ENCODE results near the gene TMEM114.

TMEM114 gene

DNA sequence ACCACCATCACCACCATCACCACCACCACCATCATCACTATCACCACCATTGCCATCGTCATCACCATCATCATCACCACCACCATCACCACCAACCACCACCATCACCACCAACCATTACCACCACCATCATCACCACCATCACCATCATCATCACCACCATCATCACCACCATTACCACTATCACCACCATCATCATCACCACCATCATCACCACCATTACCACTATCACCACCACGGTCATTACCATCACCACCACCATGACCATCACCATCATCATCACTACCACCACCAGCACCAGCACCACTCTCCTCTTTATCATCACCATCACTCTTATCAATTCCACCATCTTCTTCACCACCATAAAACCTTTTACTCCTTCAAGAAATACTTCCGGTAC is 1.1 kb upstream of the TMEM114 start:
- TF ChIP-seq, protein P1, sequence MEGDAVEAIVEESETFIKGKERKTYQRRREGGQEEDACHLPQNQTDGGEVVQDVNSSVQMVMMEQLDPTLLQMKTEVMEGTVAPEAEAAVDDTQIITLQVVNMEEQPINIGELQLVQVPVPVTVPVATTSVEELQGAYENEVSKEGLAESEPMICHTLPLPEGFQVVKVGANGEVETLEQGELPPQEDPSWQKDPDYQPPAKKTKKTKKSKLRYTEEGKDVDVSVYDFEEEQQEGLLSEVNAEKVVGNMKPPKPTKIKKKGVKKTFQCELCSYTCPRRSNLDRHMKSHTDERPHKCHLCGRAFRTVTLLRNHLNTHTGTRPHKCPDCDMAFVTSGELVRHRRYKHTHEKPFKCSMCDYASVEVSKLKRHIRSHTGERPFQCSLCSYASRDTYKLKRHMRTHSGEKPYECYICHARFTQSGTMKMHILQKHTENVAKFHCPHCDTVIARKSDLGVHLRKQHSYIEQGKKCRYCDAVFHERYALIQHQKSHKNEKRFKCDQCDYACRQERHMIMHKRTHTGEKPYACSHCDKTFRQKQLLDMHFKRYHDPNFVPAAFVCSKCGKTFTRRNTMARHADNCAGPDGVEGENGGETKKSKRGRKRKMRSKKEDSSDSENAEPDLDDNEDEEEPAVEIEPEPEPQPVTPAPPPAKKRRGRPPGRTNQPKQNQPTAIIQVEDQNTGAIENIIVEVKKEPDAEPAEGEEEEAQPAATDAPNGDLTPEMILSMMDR (IDR thresholded peaks at IDR 0.05) = no peak
- TF ChIP-seq ZFX (IDR thresholded peaks at IDR 0.05; ENCODE audit: borderline replicate concordance) = no peak
- H3K27ac ChIP-seq = no peak overlapping the region

DNA sequence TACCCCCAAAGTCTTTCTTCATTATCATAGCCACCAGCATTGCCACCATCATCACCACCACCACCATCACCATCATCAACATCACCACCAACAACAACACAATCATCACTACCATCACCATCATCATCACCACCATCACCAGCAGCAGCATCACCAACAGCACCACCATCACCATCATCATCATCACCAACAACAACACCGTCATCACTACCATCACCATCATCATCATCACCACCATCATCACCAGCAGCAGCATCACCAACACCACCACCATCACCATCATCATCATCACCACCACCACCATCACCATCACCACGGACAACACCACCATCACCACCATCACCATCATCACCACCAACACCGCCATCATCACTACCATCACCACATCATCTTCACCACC is 500 bp upstream of the TMEM114 start:
- no peak overlapping the region for H3K27ac ChIP-seq
- TF ChIP-seq ZFX (IDR thresholded peaks at IDR 0.05; ENCODE audit: borderline replicate concordance) = no peak
- TF ChIP-seq, protein P1 (IDR thresholded peaks at IDR 0.05) = no peak

DNA sequence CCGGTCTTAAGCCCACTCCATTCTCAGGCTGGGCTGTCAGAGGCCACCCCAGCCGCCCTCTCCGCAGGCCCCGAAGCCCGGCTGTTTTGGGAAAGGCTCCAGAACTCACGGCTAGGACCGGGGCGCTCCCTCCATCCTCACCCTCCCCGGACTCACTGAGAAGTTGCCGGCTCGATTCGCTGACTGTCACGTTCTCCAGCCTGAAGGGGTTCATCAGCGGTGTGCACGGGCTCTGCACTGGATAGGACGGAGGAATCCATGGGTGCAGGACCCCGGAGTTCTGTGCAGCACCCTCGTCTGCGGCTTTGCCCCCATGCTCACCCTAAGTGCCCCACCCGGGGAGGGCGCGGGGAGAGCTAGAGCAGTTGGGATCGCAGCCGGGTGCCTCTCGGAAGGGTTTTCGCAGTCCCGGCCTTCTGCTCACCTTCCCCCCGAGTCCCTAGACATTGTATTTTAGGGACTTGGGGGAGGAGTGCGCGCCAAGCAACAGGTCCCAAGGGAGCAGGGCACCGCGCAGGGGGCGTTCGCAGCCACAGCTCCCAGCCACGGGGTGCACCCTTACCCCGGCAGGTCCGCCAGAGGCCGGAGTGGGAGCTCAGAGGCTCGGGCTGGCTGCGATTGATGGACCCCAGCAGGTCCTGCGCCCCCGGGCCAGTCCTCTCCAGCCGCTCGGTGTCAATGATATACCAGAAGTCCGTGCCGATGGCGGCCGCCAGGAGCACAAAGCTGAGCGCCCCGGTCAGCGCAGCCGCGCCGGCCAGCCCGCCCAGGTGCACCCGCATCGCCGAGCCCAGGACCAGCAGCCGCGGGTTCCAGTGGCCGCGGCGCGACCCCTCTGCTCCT is 1.0 kb downstream of the TMEM114 start:
- H3K27ac ChIP-seq = no peak overlapping the region
- TF ChIP-seq, protein P1 (IDR thresholded peaks at IDR 0.05) = no peak

DNA sequence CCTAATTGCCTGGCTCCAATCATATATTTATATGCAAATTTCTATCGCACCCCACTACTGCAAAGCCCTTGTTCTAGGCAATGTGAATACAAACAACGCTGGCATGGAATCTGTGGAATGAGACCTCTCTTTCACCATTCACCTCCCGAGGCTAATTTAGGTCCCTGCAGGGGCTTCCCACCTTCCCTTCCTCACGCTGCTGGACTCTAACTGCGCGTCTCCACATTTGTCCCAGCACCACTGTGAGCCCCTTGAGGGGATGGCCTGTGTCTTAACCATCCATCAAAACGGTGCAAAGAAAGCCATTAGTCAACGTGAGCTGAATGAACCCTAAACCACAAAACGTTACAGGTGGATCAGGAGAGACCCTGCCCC is 1.6 kb downstream of the TMEM114 start:
- H3K27ac ChIP-seq = no peak overlapping the region
- TF ChIP-seq ZFX (IDR thresholded peaks at IDR 0.05; ENCODE audit: borderline replicate concordance) = no peak
- TF ChIP-seq, protein P1 (IDR thresholded peaks at IDR 0.05) = no peak

DNA sequence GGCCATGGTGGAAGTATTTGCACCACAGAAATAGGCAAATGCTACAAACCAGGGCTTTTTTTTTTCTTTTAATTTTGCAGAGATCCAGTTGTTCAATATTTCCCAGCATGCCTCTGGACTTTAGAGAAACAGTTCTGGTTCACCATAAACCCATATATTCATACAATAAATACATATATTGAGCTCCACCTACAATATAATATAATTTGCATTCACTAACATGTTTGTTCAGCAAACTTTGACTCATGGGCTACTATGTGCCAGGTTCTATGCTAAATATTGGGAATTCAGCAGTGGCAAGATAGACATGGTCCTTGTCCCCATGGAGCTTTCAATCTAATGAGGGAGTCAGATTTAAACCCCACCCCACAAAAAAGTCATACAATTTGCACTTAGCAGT is 3.2 kb downstream of the TMEM114 start:
- H3K27ac ChIP-seq = no peak overlapping the region
- TF ChIP-seq, protein P1 (IDR thresholded peaks at IDR 0.05) = no peak

DNA sequence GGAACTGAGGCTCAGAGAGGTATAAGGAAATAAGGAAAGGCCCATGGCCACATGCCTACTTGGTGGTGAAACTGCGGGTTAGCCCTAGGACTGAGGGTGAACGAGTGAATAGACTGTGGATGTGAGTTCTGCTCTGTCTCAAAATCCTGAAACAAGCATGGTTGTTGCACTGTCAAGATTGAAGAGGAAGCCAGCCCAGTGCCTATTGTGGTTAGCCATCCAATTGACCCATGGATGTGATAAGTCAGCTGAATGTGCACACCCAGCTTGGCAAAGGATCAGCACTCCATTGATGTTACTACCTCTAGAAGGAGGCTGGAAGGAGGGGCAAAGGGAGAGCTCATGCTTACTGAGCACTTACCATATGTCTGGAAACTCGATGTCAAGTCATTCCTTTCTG is 4.5 kb downstream of the TMEM114 start:
- H3K27ac ChIP-seq = no peak overlapping the region
- no peak for TF ChIP-seq ZFX (IDR thresholded peaks at IDR 0.05; ENCODE audit: borderline replicate concordance)
- TF ChIP-seq, protein P1 (IDR thresholded peaks at IDR 0.05) = no peak

DNA sequence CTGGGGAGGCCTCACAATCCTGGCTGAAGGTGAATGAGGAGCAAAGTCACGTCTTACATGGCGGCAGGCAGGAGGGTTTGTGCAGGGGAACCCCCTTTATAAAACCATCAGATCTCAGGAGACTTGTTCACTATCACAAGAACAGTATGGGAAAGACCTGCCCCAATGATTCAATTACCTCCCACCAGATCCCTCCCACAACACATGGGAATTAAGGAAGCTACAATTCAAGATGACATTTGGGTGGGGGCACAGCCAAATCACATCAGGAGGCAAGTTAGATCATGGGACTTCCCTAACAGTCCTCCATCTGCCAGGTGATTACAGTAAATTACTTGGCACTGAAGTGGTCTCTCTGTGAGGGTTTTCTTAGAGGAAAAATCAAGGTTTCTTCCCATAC is 5.3 kb downstream of the TMEM114 start:
- TF ChIP-seq, protein P1 (IDR thresholded peaks at IDR 0.05) = no peak
- no peak for TF ChIP-seq ZFX (IDR thresholded peaks at IDR 0.05; ENCODE audit: borderline replicate concordance)
- H3K27ac ChIP-seq = no peak overlapping the region
